Transverse colon (tissue), 3 donors: Measurements from ENCODE around the gene JARID2.

ENCODE experiments used
- CTCF ChIP-seq, 5 experiments: fragments of 200-600 bp in 3 of 5; fragments of 450-650 bp in 2 of 5; sonication (generic) in 3 of 5; IDR thresholded peaks; 1 replicate in 2 of 5; 2 replicates in 3 of 5; pipeline ENCODE4 v1.5.1; 2016 to 2017; ENCODE audit warnings: antibody characterized with exemption in 5 of 5, inconsistent platforms in 3 of 5, mild to moderate bottlenecking in 2 of 5, moderate library complexity in 1 of 5
- POLR2A ChIP-seq: fragments of 450-650 bp; IDR thresholded peaks from one replicate; pipeline ENCODE4 v1.6.1; 2016; ENCODE audit warnings: antibody characterized with exemption, mild to moderate bottlenecking, moderate library complexity

DNA sequence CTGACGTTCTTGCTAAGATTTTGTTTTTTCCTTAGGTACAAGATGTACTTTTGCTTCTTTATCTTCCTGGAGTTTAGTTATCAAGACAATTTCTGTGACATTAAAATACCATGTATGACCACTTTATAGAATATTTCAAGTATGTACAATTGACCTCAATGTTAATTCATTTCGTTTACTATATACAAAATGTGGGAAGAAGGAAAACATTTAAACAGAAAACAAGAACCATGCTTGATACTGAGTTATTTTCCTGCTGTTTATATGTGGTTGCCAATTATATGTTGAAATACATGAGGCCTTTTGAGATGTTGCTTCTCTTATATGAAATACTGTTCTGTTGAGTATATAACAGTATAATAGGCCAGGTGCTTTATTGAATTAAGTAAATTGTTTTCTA, 184.3 kb downstream of the JARID2 start:
- TF ChIP-seq CTCF (IDR thresholded peaks at IDR 0.05) (no peak), POLR2A (no peak)
